SH-SY5Y (cell line): ENCODE measurements around the gene KERA.

ENCODE experiments used
- GATA2 ChIP-seq: IDR thresholded peaks from 2 replicates; pipeline ENCODE4 v1.6.1; 2011; ENCODE audit warnings: mild to moderate bottlenecking, low read depth, low read length
- GATA3 ChIP-seq: IDR thresholded peaks from 2 replicates; pipeline ENCODE4 v1.6.1; 2011; ENCODE audit warnings: low read depth, mild to moderate bottlenecking, low read length, moderate library complexity

Gene KERA

DNA sequence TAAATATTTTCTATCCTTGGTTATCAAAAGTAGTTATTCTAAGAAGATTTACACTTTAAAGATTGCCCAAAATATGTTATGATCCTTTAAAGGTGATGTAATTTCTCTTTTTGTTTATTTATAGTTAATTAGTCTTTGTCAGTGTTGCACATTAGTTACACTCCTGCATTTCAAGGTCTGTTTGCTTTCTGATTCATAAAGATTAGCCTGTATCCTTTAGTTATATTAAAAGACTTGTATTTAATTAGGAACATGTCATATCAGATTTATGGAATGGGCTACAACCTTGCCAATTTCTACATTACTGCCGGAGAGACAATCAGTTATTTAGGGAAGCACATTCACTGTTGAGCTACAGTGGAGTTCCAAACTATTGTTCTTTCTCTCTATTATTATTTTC, 56.5 kb downstream of the KERA start:
- no peak for TF ChIP-seq GATA3
- no peak for TF ChIP-seq GATA2
